ENCODE data around the gene NUP93.
"Not testable (repeated sequence)": the region's sequence is repeated elsewhere in the genome, so short reads cannot be mapped to it uniquely, and the experiment has no call there.

NUP93 gene

GRCh38 chr16:56787167-56787566 lies 57.2 kb downstream of the NUP93 start:
- Mint-ChIP-seq H3K36me3 (ENCODE audit: low read depth) (no peaks in the 10 kb centered on the region), H3K4me1 (ENCODE audit: low read depth) (peaks cover 5% of the 10 kb centered on the region), H3K27ac (no peak overlapping the region), H3K9me3 (no peaks in the 10 kb centered on the region), H3K4me3 (no peak overlapping the region), H3K27me3 (no peaks in the 10 kb centered on the region)
- intact Hi-C loops (cut with micrococcal nuclease), result no loop called here

DNA sequence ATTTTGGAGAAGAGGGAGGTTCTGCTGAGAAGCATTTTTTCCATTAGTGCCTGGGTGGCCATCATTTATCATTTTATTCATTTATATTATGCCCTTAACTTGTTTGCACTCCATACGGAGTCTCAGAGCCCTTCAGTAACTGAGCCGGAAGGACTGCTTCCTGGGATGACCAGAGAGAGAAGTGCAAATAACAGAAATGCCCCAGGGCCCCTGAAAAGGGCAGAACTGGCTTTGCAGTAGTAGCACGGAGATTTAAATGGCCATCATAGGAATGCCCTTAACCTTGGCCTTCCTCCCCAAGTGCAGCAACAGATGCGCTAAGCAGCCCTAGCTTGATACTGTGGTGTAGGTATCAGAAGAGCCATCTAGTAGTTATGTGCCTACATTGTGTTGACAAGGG lies 58.5 kb downstream of the NUP93 start:
- H3K4me3 Mint-ChIP-seq, result no peak overlapping the region
- peaks cover 6% of the 10 kb centered on the region for H3K4me1 Mint-ChIP-seq (ENCODE audit: low read depth)
- H3K36me3 Mint-ChIP-seq (ENCODE audit: low read depth), result no peaks in the 10 kb centered on the region
- intact Hi-C loops (cut with micrococcal nuclease), result no loop called here
- H3K27ac Mint-ChIP-seq, result no peak overlapping the region
- H3K9me3 Mint-ChIP-seq, result no peaks in the 10 kb centered on the region
- no peaks in the 10 kb centered on the region for H3K27me3 Mint-ChIP-seq

- no peak overlapping the region for H3K27ac Mint-ChIP-seq
- intact Hi-C loops (cut with micrococcal nuclease), result no loop called here
- H3K9me3 Mint-ChIP-seq, result no peaks in the 10 kb centered on the region
Measured at GRCh38 chr16:56789360-56789759, 59.4 kb downstream of the NUP93 start.

GRCh38 chr16:56792967-56793366 lies 63.0 kb downstream of the NUP93 start:
- H3K4me1 Mint-ChIP-seq (ENCODE audit: low read depth), result peaks cover 12% of the 10 kb centered on the region
- no peak overlapping the region for H3K4me3 Mint-ChIP-seq
- no peak overlapping the region for H3K27ac Mint-ChIP-seq
- H3K36me3 Mint-ChIP-seq (ENCODE audit: low read depth), result peaks cover under 1% of the 10 kb centered on the region
- intact Hi-C loops (cut with micrococcal nuclease), result no loop called here
- H3K27me3 Mint-ChIP-seq, result no peaks in the 10 kb centered on the region
- H3K9me3 Mint-ChIP-seq, result no peaks in the 10 kb centered on the region

More at GRCh38 chr16:56789360-56789759, 59.4 kb downstream of the NUP93 start:
- Mint-ChIP-seq H3K4me3 (no peak overlapping the region), H3K36me3 (ENCODE audit: low read depth) (no peaks in the 10 kb centered on the region), H3K27me3 (no peaks in the 10 kb centered on the region), H3K4me1 (ENCODE audit: low read depth) (peaks cover 12% of the 10 kb centered on the region)

- peaks cover 6% of the 10 kb centered on the region for H3K36me3 Mint-ChIP-seq (ENCODE audit: low read depth)
- H3K27ac Mint-ChIP-seq, result no peak overlapping the region
- H3K4me3 Mint-ChIP-seq, result no peak overlapping the region
- intact Hi-C loops (cut with micrococcal nuclease), result no loop called here
- no peaks in the 10 kb centered on the region for H3K27me3 Mint-ChIP-seq
- no peaks in the 10 kb centered on the region for H3K9me3 Mint-ChIP-seq
- H3K4me1 Mint-ChIP-seq (ENCODE audit: low read depth), result peaks cover 12% of the 10 kb centered on the region
Measured at GRCh38 chr16:56793492-56793891, 63.6 kb downstream of the NUP93 start.

DNA sequence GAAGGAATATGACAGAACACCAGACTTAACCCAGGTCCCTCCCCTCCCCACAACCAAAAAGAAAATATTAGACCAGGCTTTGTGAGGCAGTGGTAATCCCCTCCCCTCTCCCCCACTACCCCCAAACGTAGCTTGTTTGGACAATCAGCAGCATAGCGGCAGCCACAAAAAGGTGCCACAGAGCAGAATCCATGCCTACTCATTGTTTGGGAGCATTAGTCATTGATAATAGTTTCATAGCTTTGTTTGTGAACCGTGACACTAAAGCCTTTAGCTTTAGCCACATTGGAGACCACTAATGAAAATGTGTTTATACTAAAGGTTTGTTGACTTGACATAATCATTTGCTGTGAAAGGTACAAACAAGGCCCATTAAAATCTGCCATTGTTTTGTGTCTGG lies 65.1 kb downstream of the NUP93 start:
- H3K9me3 Mint-ChIP-seq, result no peaks in the 10 kb centered on the region
- H3K27ac Mint-ChIP-seq, result no peak overlapping the region
- peaks cover 12% of the 10 kb centered on the region for H3K4me1 Mint-ChIP-seq (ENCODE audit: low read depth)
- H3K4me3 Mint-ChIP-seq, result no peak overlapping the region
- H3K36me3 Mint-ChIP-seq (ENCODE audit: low read depth), result peaks cover 15% of the 10 kb centered on the region
- intact Hi-C loops (cut with micrococcal nuclease), result no loop called here
- H3K27me3 Mint-ChIP-seq, result no peaks in the 10 kb centered on the region

DNA sequence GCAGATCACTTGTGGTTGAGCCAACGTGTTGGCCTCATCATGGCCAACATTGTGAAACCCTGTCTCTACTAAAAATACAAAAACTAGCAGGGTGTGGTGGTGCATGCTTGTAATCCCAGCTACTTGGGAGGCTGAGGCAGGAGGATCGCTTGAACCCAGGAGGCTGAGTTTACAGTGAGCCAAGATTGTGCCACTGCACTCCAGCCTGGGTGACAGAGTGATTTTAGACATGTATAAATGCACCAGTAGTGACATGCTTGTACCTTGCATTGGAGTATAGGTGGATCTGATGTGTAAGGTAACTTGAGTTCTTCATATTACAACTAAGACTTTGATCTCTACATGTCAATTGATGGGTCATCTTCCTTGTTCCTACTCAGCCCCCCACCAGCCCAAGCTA lies 67.1 kb downstream of the NUP93 start:
- H3K9me3 Mint-ChIP-seq; H3K27me3 Mint-ChIP-seq; intact Hi-C loops (cut with micrococcal nuclease); H3K4me3 Mint-ChIP-seq; H3K27ac Mint-ChIP-seq: not testable (repeated sequence)
- Mint-ChIP-seq H3K36me3 (ENCODE audit: low read depth) (peaks cover 22% of the 10 kb centered on the region), H3K4me1 (ENCODE audit: low read depth) (peaks cover 12% of the 10 kb centered on the region)

DNA sequence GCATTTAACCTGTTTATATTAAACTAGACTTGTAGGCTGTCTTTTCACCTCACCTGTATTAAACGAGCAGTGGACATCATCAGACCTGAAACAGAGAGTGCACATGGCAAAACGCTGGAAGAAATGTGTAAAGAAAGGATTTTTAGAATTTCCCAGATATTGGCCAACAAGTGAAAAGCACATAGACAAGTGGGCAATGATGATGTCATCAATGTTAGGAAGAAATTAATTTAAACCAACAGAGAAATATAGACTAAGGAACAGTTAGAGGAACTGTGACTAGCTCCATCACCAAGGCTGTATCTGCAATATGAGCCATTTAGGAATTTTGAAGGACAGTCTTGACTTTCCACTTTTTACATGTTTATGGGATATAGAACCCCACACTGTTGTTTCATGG lies 67.9 kb downstream of the NUP93 start:
- peaks cover 11% of the 10 kb centered on the region for H3K4me1 Mint-ChIP-seq (ENCODE audit: low read depth)
- H3K27ac Mint-ChIP-seq, result no peak overlapping the region
- no peaks in the 10 kb centered on the region for H3K27me3 Mint-ChIP-seq
- H3K36me3 Mint-ChIP-seq (ENCODE audit: low read depth), result peaks cover 22% of the 10 kb centered on the region
- H3K4me3 Mint-ChIP-seq, result no peak overlapping the region
- intact Hi-C loops (cut with micrococcal nuclease), result no loop called here
- no peaks in the 10 kb centered on the region for H3K9me3 Mint-ChIP-seq

- Mint-ChIP-seq H3K4me1 (ENCODE audit: low read depth) (peaks cover 1% of the 10 kb centered on the region), H3K27ac (no peak overlapping the region), H3K9me3 (no peaks in the 10 kb centered on the region), H3K36me3 (ENCODE audit: low read depth) (peaks cover 22% of the 10 kb centered on the region), H3K27me3 (no peaks in the 10 kb centered on the region), H3K4me3 (no peak overlapping the region)
- intact Hi-C loops (cut with micrococcal nuclease), result no loop called here
Measured at GRCh38 chr16:56798955-56799354, 69.0 kb downstream of the NUP93 start.

DNA sequence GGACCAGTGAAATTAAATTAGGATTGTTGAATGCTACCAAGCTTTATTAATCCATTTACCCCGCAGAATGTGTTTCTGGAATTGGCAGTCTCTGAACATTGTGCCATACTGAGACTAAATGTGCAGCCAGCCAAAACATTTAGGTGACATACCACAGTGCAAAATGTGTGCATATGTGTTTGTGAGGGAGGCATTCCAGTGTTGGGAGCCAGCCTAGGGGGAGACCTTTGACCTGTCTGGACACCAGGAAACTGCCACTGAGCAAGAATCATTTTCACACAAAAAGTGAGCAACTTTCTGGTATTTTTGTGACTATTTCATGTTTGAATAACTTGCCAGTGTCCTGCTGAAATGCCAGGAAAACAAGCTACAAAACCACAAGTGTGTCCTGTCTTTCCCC lies 70.4 kb downstream of the NUP93 start:
- no peak overlapping the region for H3K4me3 Mint-ChIP-seq
- H3K9me3 Mint-ChIP-seq, result no peaks in the 10 kb centered on the region
- no peaks in the 10 kb centered on the region for H3K4me1 Mint-ChIP-seq (ENCODE audit: low read depth)
- H3K27me3 Mint-ChIP-seq, result no peaks in the 10 kb centered on the region
- intact Hi-C loops (cut with micrococcal nuclease), result no loop called here
- H3K27ac Mint-ChIP-seq, result no peak overlapping the region
- peaks cover 26% of the 10 kb centered on the region for H3K36me3 Mint-ChIP-seq (ENCODE audit: low read depth)

DNA sequence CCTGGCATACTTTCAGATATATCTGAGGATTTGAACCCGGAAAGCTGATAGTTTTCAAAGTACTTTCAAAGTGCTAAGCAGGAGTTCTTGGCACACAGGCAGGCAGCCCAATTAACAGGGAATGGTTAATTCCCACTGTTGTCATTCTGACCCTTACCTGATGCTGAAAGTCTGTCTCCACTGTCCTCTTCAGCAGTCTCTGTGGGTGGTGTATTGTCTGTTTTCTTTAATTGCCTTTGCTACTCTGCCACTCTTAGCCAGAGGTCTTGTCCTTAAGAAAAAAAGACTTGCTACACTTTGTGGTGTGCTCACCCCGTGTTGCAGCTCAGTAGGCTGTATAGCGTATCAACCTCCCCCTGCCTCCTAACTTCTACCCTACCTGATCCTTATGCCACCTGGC lies 71.8 kb downstream of the NUP93 start:
- Mint-ChIP-seq H3K36me3 (ENCODE audit: low read depth) (peaks cover 38% of the 10 kb centered on the region), H3K4me3 (no peak overlapping the region), H3K4me1 (ENCODE audit: low read depth) (no peaks in the 10 kb centered on the region), H3K27me3 (no peaks in the 10 kb centered on the region), H3K9me3 (no peaks in the 10 kb centered on the region), H3K27ac (no peak overlapping the region)
- intact Hi-C loops (cut with micrococcal nuclease), result no loop called here

- Mint-ChIP-seq H3K4me3 (no peak overlapping the region), H3K9me3 (no peaks in the 10 kb centered on the region), H3K36me3 (ENCODE audit: low read depth) (peaks cover 32% of the 10 kb centered on the region), H3K27ac (no peak overlapping the region), H3K4me1 (ENCODE audit: low read depth) (no peaks in the 10 kb centered on the region), H3K27me3 (no peaks in the 10 kb centered on the region)
- intact Hi-C loops (cut with micrococcal nuclease), result no loop called here
Measured at GRCh38 chr16:56807011-56807675, 77.2 kb downstream of the NUP93 start.

- H3K9me3 Mint-ChIP-seq; H3K4me1 Mint-ChIP-seq (ENCODE audit: low read depth); intact Hi-C loops (cut with micrococcal nuclease); H3K4me3 Mint-ChIP-seq; H3K27ac Mint-ChIP-seq; H3K27me3 Mint-ChIP-seq: not testable (repeated sequence)
- H3K36me3 Mint-ChIP-seq (ENCODE audit: low read depth), result peaks cover 32% of the 10 kb centered on the region
Measured at GRCh38 chr16:56807676-56808067, 77.7 kb downstream of the NUP93 start.

GRCh38 chr16:56810954-56811353 lies 81.0 kb downstream of the NUP93 start:
- H3K9me3 Mint-ChIP-seq, result no peaks in the 10 kb centered on the region
- H3K4me1 Mint-ChIP-seq (ENCODE audit: low read depth), result peaks cover 6% of the 10 kb centered on the region
- H3K27ac Mint-ChIP-seq, result no peak overlapping the region
- intact Hi-C loops (cut with micrococcal nuclease), result no loop called here
- H3K27me3 Mint-ChIP-seq, result no peaks in the 10 kb centered on the region
- H3K36me3 Mint-ChIP-seq (ENCODE audit: low read depth), result peaks cover 40% of the 10 kb centered on the region
- no peak overlapping the region for H3K4me3 Mint-ChIP-seq

- peaks cover 39% of the 10 kb centered on the region for H3K36me3 Mint-ChIP-seq (ENCODE audit: low read depth)
- H3K27ac Mint-ChIP-seq; H3K4me1 Mint-ChIP-seq (ENCODE audit: low read depth); H3K27me3 Mint-ChIP-seq; intact Hi-C loops (cut with micrococcal nuclease); H3K4me3 Mint-ChIP-seq; H3K9me3 Mint-ChIP-seq: not testable (repeated sequence)
Measured at GRCh38 chr16:56811602-56812001, 81.7 kb downstream of the NUP93 start.

Measured in dendritic cell treated with granulocyte-macrophage colony-stimulating factor and Interleukin-4, amounts not matched to agents 40 ng/mL and 50 ng/mL, for 4 days (primary cell).